Thyroid gland (tissue), 4 donors: ENCODE data around the gene SLC25A21. TPM values are rescaled to one million over a fixed set of nuclear protein-coding genes. Genes with fewer than 3 reads are reported as not detected.

Source experiments
- DNase-seq, 2 donors: peaks; one replicate each; pipeline ENCODE4 v3.0.0-alpha.2; 2019
- H3K27ac ChIP-seq, 3 donors: fragments of 200-600 bp; sonication (generic); 1 replicate in 2 of 3; 2 replicates in 1 of 3; pipeline ENCODE4 v1.5.1; 2016 to 2019; ENCODE audit warnings: mild to moderate bottlenecking in 1 of 3, moderate library complexity in 1 of 3
- H3K27me3 ChIP-seq: fragments of 200-600 bp; sonication (generic); one replicate; pipeline ENCODE4 v1.5.1; 2019
- H3K36me3 ChIP-seq, 2 donors: fragments of 200-600 bp; sonication (generic); one replicate each; pipeline ENCODE4 v1.5.1; 2016 to 2019
- H3K4me1 ChIP-seq, 2 donors: fragments of 200-600 bp; sonication (generic); one replicate each; pipeline ENCODE4 v1.5.1; 2017 to 2019
- H3K4me3 ChIP-seq, 3 donors: fragments of 200-600 bp; sonication (generic); replicated peaks in 1 of 3; 1 replicate in 2 of 3; 2 replicates in 1 of 3; pipeline ENCODE4 v1.5.1; 2016; ENCODE audit warnings: mild to moderate bottlenecking in 1 of 3
- H3K9me3 ChIP-seq: fragments of 200-600 bp; sonication (generic); one replicate; pipeline ENCODE4 v1.5.1; 2017
- CTCF ChIP-seq, 6 experiments: fragments of 200-600 bp in 3 of 6; fragments of 450-650 bp in 3 of 6; sonication (generic) in 3 of 6; IDR thresholded peaks; one replicate each; pipeline ENCODE4 v1.5.1; 2016 to 2019; ENCODE audit warnings: antibody characterized with exemption in 6 of 6, mild to moderate bottlenecking in 2 of 6, inconsistent platforms in 1 of 6, moderate library complexity in 1 of 6
- POLR2A ChIP-seq, 2 donors: fragments of 450-650 bp; IDR thresholded peaks; one replicate each; pipeline ENCODE4 v1.6.1; 2017; ENCODE audit warnings: antibody characterized with exemption in 2 of 2, mild to moderate bottlenecking in 2 of 2, moderate library complexity in 1 of 2
- WGBS, 2 donors: methylation state at CpG; one replicate each; pipeline ENCODE4 v1.1.5; 2017; 5-methylcytosine and 5-hydroxymethylcytosine counted together
- intact Hi-C: fragments of 100-400 bp; cut with DNase I; formaldehyde crosslinking; loops from one replicate; pipeline ENCODE4 v1.15.1; 2023
- total RNA-seq, 4 donors: library from RNA; depleted of rRNA; stranded (reverse); fragments of >200 nt; gene quantifications; one replicate each; pipeline ENCODE4 v1.2.3, GENCODE V29; 2016

SLC25A21 gene
- total RNA-seq, 4 donors from 2014 or later, result 0.29 to 1.4 (median 0.60) TPM

DNA sequence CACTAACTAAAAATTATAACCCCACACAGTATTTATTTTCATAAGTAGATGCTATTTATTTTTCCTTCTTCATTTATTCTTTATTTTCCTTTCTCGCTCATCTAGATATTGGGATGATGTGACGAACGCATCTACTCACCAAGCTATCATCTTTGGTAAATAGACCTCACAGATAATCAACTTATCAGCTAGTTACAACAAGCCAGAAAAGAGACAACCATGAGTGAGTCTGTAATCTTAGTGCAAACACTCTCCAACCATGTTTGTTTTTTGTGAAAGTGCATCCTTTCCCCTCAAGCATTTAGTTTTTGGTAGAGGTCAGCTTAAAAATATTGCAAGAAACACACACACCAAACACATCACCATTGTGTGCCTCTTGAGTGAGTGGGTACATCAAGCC is 84.9 kb downstream of the SLC25A21 start:
- H3K4me1 ChIP-seq, result no peaks in the 10 kb centered on the region
- no peaks in the 10 kb centered on the region for H3K27me3 ChIP-seq
- no peaks in the 10 kb centered on the region for H3K9me3 ChIP-seq
- 93 to 95% methylated on average over 3 of the region's 3 CpGs for WGBS, 2 donors
- TF ChIP-seq CTCF (IDR thresholded peaks at IDR 0.05), result no peak
- no peak for TF ChIP-seq POLR2A (IDR thresholded peaks at IDR 0.05)
- no peaks in the 10 kb centered on the region for H3K36me3 ChIP-seq
- DNase-seq, result no peak
- no peak overlapping the region for H3K4me3 ChIP-seq
- intact Hi-C loops, result no loop called here
- no peak overlapping the region for H3K27ac ChIP-seq

GRCh38 chr14:37083599-37083998 is 88.8 kb downstream of the SLC25A21 start:
- Histone ChIP-seq H3K27me3 (no peaks in the 10 kb centered on the region), H3K36me3 (no peaks in the 10 kb centered on the region), H3K9me3 (no peaks in the 10 kb centered on the region), H3K4me3 (no peak overlapping the region), H3K27ac (no peak overlapping the region), H3K4me1 (no peaks in the 10 kb centered on the region)
- DNase-seq, result no peak
- whole genome bisulfite sequencing, 2 donors, result 64 to 73% methylated on average over 5 of the region's 5 CpGs
- intact Hi-C loops, result no loop called here
- no peak for TF ChIP-seq CTCF (IDR thresholded peaks at IDR 0.05)
- TF ChIP-seq POLR2A (IDR thresholded peaks at IDR 0.05), result no peak

- H3K27ac ChIP-seq, result no peak overlapping the region
- no peaks in the 10 kb centered on the region for H3K4me1 ChIP-seq
- H3K36me3 ChIP-seq, result no peaks in the 10 kb centered on the region
- DNase-seq, result no peak
- no peak for TF ChIP-seq POLR2A (IDR thresholded peaks at IDR 0.05)
- TF ChIP-seq CTCF (IDR thresholded peaks at IDR 0.05), result no peak
- H3K9me3 ChIP-seq, result no peaks in the 10 kb centered on the region
- intact Hi-C loops, result no loop called here
- no peak overlapping the region for H3K4me3 ChIP-seq
- no peaks in the 10 kb centered on the region for H3K27me3 ChIP-seq
- WGBS, 2 donors, result 0 to 2% methylated on average over 1 of the region's 1 CpG
Measured at GRCh38 chr14:37082449-37082848, 90.0 kb downstream of the SLC25A21 start.

GRCh38 chr14:37081856-37082255 is 90.5 kb downstream of the SLC25A21 start:
- no peaks in the 10 kb centered on the region for H3K4me1 ChIP-seq
- TF ChIP-seq POLR2A (IDR thresholded peaks at IDR 0.05), result no peak
- TF ChIP-seq CTCF (IDR thresholded peaks at IDR 0.05), result no peak
- H3K27me3 ChIP-seq, result no peaks in the 10 kb centered on the region
- no peak overlapping the region for H3K27ac ChIP-seq
- no peak for DNase-seq
- intact Hi-C loops, result no loop called here
- H3K36me3 ChIP-seq, result no peaks in the 10 kb centered on the region
- no peaks in the 10 kb centered on the region for H3K9me3 ChIP-seq
- H3K4me3 ChIP-seq, result no peak overlapping the region

DNA sequence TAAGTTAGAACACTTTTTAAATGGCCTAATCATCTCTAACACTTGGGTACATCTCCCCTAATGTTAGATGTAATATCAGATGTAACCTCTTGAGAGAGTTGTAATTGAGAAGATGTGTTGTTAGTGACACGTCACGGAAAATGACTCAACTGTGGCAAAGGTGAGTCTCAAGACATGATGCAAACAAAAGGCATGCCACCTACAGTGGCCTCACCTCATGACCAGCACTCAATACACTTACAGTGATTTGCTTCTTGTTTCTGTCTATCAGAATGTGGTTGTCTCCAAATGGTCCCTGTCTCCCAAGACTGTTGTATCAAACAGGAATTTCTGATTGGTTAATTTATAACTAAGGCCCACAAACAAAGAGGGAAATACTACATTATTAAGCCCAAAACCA is 91.2 kb downstream of the SLC25A21 start:
- no peaks in the 10 kb centered on the region for H3K27me3 ChIP-seq
- DNase-seq, result no peak
- no peaks in the 10 kb centered on the region for H3K36me3 ChIP-seq
- H3K27ac ChIP-seq, result no peak overlapping the region
- 92 to 97% methylated on average over 2 of the region's 2 CpGs for WGBS, 2 donors
- no peaks in the 10 kb centered on the region for H3K4me1 ChIP-seq
- no peak overlapping the region for H3K4me3 ChIP-seq
- TF ChIP-seq CTCF (IDR thresholded peaks at IDR 0.05) (no peak), POLR2A (IDR thresholded peaks at IDR 0.05) (no peak)
- H3K9me3 ChIP-seq, result no peaks in the 10 kb centered on the region
- intact Hi-C loops, result no loop called here
